GM18507 (cell line): ENCODE measurements around the gene MCCC2.
"Not testable (repeated sequence)": the region's sequence is repeated elsewhere in the genome, so short reads cannot be mapped to it uniquely, and the experiment has no call there.

Experiments
- DNase-seq: peaks from one replicate; pipeline ENCODE4 v3.0.0; 2011; ENCODE audit warnings: low read depth; ENCODE audit not compliant: insufficient read length; ENCODE audit errors: extremely low spot score
- FAIRE-seq: peaks from 2 replicates; lab custom pipeline; 2011; peaks lifted over from hg19 to GRCh38; lab: Jason Lieb, UNC

Gene MCCC2

DNA sequence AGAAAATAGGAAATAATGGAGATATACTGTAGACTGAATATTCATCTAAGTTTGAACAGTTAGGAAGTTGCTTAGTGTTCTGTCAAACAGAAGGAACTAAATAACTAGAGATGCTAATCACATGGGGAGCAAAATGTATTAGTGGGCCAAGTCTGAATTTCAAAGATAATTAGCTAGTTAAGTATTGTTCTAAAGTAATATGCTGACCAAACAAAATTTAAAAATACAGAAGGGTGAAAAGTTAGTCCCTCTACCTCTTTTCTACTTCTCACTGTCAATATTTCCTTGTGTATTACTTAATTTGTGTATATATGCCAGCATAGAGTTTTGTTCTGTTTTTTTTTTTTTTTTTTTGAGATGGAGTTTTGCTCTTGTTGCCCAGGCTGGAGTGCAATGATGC lies 4.0 kb downstream of the MCCC2 start:
- no peak for FAIRE-seq
- DNase-seq: no peak

DNA sequence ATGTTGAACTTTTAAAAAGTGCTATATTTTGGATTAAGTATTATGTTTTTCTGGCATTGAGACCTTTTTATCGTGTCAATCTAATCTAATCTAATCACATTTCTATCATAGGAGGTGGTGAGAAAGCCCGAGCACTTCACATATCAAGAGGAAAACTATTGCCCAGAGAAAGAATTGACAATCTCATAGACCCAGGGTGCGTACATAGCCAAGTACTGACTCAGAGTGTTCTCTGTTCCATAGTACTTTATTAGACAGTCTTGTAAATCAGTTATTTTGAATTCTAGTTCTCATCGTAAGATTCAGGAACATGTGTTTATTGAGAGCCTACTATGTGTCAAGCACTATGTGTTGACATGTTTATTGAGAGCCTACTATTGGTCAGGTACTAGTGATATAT lies 9.0 kb downstream of the MCCC2 start:
- no peak for DNase-seq
- no peak for FAIRE-seq

DNA sequence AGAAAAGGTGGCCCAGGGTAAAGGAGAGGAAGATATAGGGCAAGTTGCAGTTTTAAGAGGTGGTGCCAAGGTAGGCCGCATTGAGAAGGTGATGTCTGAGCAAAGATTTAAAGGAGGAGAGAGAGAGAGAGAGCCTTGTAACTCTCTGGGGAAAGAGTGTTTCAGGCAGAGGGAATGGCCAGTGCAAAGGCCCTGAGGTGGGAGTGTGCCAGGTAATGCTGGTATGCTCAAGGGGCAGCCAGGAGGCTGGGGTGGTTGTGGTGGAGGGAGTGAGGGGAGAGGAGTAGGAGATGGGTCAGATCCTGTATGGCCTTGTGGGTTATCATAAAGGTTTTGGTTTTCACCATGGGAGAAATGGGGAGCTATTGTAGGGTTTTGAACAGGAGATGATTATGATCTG lies 9.9 kb downstream of the MCCC2 start:
- DNase-seq (no peak), FAIRE-seq (no peak)

DNA sequence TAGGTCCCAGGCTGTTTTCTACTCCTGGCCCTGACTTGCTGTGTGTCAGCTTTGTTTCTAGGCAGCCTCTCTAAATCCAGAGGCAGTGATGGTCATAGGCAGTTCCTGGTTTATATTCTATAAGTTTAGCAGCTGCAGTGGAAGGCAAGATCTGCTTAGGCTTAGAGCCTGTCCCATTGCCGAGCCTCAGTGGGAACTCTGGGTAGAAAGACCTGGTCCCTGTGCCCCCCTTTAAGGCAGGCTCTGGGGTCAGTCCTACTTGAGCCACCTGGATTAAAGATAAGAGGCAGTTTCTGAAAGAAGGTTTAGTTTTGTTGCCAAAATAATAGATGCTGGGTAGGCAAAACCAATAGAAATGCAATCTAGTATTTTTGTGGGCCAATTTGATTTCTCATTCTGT lies 13.6 kb downstream of the MCCC2 start:
- FAIRE-seq (no peak), DNase-seq (no peak)

DNA sequence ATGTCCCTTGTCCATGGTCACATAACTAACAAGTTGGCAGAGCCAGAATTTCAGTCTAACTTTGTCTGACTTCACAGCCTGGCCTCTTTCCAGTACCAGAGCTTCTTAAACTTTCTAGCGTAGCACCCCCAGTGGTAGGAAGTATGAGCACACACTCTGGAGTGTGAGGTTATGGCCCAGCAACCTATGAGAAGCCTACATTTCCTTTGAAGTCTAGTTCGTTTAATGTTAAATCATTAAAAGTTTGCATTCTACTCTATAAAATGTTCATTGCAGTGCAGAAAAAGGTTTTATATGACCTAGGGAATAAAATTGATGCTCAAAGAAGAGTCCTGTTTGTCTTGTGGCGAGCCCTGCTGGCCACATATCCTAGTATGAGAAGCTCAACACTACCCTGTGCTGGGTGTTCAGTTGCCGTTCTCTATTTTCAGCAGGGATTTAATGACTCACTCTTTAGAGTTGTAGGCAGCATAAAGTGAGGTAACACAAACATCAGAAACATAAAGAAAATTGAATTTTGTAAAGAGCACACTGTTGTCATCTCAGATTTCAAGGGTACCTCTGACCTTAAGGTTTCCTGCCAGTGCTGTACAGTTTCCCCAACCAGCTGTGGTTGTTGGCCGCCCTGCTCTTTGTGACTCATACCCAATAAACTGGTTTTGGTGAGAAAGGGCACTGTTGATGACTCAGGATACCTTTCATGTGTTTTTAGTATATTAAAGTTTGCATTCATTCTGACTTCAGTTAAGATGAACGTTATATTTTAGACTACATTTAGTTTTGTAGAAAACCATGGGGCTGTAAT lies 14.3 kb downstream of the MCCC2 start:
- DNase-seq (no peak), FAIRE-seq (peak; percentile 69)

DNA sequence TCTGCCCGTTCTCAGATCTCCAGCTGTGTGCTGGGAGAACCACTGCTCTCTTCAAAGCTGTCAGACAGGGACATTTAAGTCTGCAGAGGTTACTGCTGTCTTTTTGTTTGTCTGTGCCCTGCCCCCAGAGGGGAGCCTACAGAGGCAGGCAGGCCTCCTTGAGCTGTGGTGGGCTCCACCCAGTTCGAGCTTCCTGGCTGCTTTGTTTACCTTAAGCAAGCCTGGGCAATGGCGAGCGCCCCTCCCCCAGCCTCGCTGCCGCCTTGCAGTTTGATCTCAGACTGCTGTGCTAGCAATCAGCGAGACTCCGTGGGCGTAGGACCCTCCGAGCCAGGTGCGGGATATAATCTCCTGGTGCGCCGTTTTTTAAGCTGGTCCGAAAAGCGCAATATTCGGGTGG lies 22.8 kb downstream of the MCCC2 start:
- not testable (repeated sequence) for DNase-seq, FAIRE-seq

DNA sequence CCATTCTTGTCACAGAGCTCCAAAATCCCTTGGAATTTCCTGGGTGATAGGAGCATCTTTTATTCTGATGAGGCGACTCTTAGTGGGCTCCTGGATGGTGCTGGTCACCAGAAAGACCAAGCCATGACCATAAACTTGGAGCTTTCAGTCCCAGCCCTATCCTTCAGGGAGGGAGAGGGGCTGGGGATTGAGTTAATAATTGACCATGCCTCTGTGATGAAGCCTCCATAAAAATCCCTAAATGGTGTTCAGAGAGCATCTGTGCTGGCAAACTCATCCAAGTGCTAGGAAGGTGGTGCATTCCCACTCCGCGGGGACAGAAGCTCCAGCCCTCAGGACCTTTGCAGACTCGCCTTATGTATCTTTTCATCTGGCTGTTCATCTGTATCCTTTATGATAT lies 28.7 kb downstream of the MCCC2 start:
- FAIRE-seq (no peak), DNase-seq (no peak)

- FAIRE-seq (no peak), DNase-seq (no peak)
Observed at GRCh38 chr5:71620630-71621029, 33.5 kb downstream of the MCCC2 start.

DNA sequence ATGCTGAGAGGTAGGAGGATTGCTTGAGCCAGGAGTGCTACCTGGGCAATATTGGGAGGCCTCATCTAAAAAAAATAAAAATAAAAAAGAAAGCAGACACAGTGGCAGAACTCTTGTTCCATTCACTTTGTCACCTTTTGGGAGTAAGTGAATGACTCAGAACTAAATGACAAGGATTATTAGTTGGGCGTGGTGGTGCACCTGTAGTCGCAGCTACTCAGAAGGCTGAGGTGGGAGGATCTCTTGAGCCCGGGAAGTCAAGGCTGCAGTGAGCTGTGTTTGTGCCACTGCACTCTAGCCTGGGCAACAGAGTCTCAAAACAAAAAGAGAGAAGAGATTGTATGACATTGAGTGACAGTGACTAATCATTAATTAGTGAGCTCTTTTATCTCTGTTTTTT lies 34.1 kb downstream of the MCCC2 start:
- DNase-seq: no peak
- no peak for FAIRE-seq

DNA sequence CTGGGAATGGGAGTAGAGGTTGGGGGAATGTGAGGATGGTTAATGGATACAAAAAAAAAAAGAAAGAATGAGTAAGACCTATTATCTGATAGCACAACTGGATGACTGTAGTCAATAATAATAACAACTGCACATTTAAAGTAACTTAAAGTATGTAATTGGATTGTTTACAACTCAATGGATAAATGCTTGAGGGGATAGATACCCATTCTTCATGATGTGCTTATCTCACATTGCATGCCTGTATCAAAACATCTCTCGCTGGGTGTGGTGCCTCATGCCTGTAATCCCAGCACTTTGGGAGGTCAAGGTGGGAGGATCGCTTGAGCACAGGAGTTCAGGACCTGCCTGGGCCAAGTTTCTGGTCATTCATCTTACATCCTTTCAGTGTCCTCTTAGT lies 34.6 kb downstream of the MCCC2 start:
- DNase-seq (no peak), FAIRE-seq (no peak)

DNA sequence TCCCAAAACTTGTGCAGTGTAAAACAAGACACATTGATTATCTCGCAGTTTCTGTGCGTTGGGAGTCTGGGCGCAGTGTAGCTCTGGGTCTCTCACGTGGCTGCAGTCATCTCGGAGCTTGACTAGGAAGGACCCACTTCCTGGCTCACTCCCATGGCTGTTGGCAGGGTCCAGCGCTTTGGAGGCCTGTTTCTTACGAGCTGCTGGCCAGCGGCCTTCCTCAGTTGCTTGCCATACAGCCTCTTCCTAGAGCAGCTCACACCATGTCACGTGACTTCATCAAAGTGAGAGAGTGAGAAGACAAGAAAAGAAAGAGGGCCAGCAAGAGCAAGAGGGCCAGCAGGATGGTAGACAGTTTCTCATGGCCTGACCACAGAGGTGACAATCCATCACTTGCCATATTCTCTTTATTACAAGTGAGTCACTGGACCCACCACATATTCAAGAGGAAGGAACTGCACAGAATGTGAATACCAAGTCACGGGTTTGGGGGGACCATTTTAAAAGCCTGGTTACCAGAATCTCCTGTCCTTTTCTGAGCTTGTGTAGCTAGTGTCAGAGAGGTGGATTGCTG lies 36.2 kb downstream of the MCCC2 start:
- DNase-seq (no peak), FAIRE-seq (no peak)

DNA sequence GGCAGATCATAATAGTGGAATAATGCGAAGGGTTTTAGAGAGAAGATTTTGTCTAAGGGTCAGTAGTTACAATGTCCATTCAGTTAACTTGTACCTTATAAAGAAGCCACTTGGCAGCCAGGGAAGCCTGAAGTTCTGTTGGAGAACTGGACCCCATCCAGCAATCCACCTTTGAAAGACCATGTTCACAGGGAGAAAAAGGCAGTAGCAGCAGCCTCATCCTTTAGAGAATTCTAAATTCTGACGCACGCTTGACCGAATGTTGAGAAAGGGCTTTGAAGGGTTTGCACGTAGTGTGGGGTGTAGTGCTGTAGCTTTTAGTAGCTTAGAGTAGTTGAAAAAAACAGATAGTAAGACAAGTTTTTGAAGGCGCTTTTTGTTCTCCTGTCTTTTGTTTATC lies 42.8 kb downstream of the MCCC2 start:
- FAIRE-seq (no peak), DNase-seq (no peak)

- FAIRE-seq (no peak), DNase-seq (no peak)
Observed at GRCh38 chr5:71631070-71631469, 43.9 kb downstream of the MCCC2 start.

DNA sequence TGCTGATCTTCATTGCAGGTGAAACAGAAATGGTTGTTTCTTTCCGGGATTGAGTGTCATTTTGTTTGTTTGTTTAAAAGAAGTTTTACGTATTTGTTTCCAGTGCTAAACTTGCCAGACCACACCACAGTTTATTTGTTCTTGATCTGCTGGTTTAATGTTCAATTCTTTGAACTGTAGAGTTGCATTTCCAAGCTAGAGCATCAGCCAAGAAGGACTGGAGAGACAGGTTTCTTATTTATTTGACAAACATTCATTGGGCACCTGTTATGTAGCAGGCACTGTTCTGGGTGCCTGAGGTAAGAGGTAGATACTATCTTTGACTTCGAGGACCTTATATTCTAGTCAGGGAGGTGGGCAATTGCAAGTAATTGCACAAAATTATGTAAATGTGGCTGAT lies 45.0 kb downstream of the MCCC2 start:
- no peak for DNase-seq
- no peak for FAIRE-seq

DNA sequence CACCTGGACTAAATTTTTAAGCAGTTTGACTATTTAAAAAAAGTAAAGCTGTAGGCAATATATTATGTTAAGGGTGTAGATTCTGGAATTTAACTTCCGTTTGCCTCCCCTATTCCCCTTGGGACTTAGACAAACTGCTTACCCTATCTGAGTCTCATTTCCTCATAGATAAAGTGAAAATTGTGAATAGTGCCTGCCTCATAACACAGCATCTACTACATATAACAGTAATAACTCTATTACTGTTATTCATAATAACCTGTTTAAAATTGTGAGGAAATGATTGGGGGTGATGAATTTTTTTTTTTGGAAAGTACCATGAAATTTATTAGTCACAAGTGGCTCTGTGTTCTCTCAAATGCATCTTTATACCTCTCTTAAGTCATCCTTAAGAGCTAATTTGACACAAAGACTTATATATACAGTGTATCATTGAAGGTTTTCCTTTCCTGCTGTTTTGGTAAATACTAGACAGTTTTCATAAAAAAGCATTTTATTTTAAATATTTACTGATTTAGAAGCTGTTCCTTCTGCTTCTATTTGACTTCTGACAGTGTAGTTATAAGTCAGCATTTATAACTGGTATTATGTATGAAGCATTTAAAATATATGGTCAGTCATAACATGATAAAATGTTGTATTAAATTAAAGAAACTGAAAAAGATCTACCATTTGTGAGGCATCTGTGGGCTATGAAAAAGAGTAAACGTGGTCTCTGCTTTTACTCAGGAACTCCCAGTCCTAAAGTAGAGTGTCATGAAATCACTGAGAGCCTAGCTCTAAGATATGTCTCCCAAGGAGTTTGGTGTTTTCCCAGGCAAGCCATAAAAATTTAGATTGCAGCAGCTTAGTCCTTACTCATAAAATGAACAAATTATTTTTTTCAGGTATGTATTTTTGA lies 46.4 kb downstream of the MCCC2 start:
- FAIRE-seq (no peak), DNase-seq (no peak)

- FAIRE-seq (no peak), DNase-seq (no peak)
Observed at GRCh38 chr5:71637133-71637532, 50.0 kb downstream of the MCCC2 start.

GRCh38 chr5:71640408-71640807 lies 53.3 kb downstream of the MCCC2 start:
- DNase-seq (no peak), FAIRE-seq (no peak)

- FAIRE-seq: no peak
- no peak for DNase-seq
Observed at GRCh38 chr5:71645030-71645429, 57.9 kb downstream of the MCCC2 start.

- not testable (repeated sequence) for DNase-seq, FAIRE-seq
Observed at GRCh38 chr5:71650940-71651339, 63.8 kb downstream of the MCCC2 start.

- no peak for DNase-seq
- no peak for FAIRE-seq
Observed at GRCh38 chr5:71651579-71651978, 64.4 kb downstream of the MCCC2 start.
